GM23248 (cell line): ENCODE data around the gene MYRIP. TPM values are rescaled to one million over a fixed set of nuclear protein-coding genes. Genes with fewer than 3 reads are reported as not detected.

Experiments used
- DNase-seq: peaks from one replicate; pipeline ENCODE4 v3.0.0-alpha.2; 2015
- H2AFZ ChIP-seq: fragments of 200-600 bp; sonication (generic); 2 replicates; pipeline ENCODE4 v1.6.1; 2016; ENCODE audit warnings: antibody characterized with exemption
- H3F3A ChIP-seq: fragments of 200-600 bp; sonication (generic); 2 replicates; pipeline ENCODE4 v1.6.1; 2016; ENCODE audit warnings: mild to moderate bottlenecking, antibody characterized with exemption, mixed run types; ENCODE audit not compliant: insufficient read depth
- H3K27ac ChIP-seq: fragments of 200-600 bp; sonication (generic); 2 replicates; pipeline ENCODE4 v1.5.1; 2016; ENCODE audit warnings: mild to moderate bottlenecking
- H3K27me3 ChIP-seq: fragments of 200-600 bp; sonication (generic); replicated peaks from 2 replicates; pipeline ENCODE4 v1.6.1; 2016; ENCODE audit warnings: mild to moderate bottlenecking; ENCODE audit not compliant: insufficient read depth
- H3K36me3 ChIP-seq: fragments of 200-600 bp; sonication (generic); 2 replicates; pipeline ENCODE4 v1.6.1; 2016; ENCODE audit warnings: low read depth, mild to moderate bottlenecking
- H3K4me1 ChIP-seq: fragments of 200-600 bp; sonication (generic); 2 replicates; pipeline ENCODE4 v1.6.1; 2016; ENCODE audit warnings: mild to moderate bottlenecking; ENCODE audit not compliant: insufficient read depth
- H3K4me2 ChIP-seq: fragments of 200-600 bp; sonication (generic); one replicate; pipeline ENCODE4 v1.6.1; 2016; ENCODE audit warnings: mild to moderate bottlenecking; ENCODE audit not compliant: unreplicated experiment
- H3K4me3 ChIP-seq: fragments of 200-600 bp; sonication (generic); 2 replicates; pipeline ENCODE4 v1.5.1; 2016; ENCODE audit warnings: mild to moderate bottlenecking
- H3K79me2 ChIP-seq: fragments of 200-600 bp; sonication (generic); 2 replicates; pipeline ENCODE4 v1.6.1; 2016; ENCODE audit warnings: mild to moderate bottlenecking; ENCODE audit not compliant: insufficient read depth
- H3K9ac ChIP-seq: fragments of 200-600 bp; sonication (generic); 2 replicates; pipeline ENCODE4 v1.6.1; 2016; ENCODE audit warnings: mild to moderate bottlenecking
- H3K9me2 ChIP-seq: fragments of 200-600 bp; sonication (generic); 2 replicates; pipeline ENCODE4 v1.6.1; 2016; ENCODE audit warnings: mixed run types, mild to moderate bottlenecking, moderate library complexity; ENCODE audit not compliant: insufficient read depth
- H3K9me3 ChIP-seq: fragments of 200-600 bp; sonication (generic); one replicate; pipeline ENCODE4 v1.6.1; 2017; ENCODE audit warnings: low read depth
- H4K20me1 ChIP-seq: fragments of 200-600 bp; sonication (generic); 2 replicates; pipeline ENCODE4 v1.6.0; 2016; ENCODE audit not compliant: insufficient read depth
- EZH2 ChIP-seq: fragments of 200-600 bp; sonication (generic); IDR thresholded peaks from 2 replicates; pipeline ENCODE4 v1.6.1; 2018; ENCODE audit warnings: antibody characterized with exemption, mild to moderate bottlenecking; ENCODE audit not compliant: insufficient read depth, poor library complexity, severe bottlenecking
- EZH2phosphoT487 ChIP-seq: fragments of 200-600 bp; sonication (generic); IDR thresholded peaks from 2 replicates; pipeline ENCODE4 v1.6.1; 2018; ENCODE audit warnings: antibody characterized with exemption, moderate library complexity, mild to moderate bottlenecking, low read depth; ENCODE audit not compliant: insufficient read depth
- WGBS, 2 experiments: methylation state at CpG; one replicate each; pipeline ENCODE4 v1.1.6; 2015 to 2017; ENCODE audit warnings: low lambda C conversion rate in 2 of 2, low coverage in 1 of 2; ENCODE audit errors: missing lambda C conversion rate in 2 of 2; 5-methylcytosine and 5-hydroxymethylcytosine counted together
- in situ Hi-C: fragments of 300-500 bp; cut with MboI; formaldehyde crosslinking; loops from 2 replicates; pipeline ENCODE4 v1.15.0; 2020
- polyA plus RNA-seq: library from polyadenylated mRNA; unstranded; fragments of >200 nt; fragmentation: Nextera tagmentation; extraction: Ambion mirVana; gene quantifications from 2 replicates; pipeline ENCODE4 v1.2.1, GENCODE V29; 2016
- total RNA-seq: library from RNA; depleted of rRNA; stranded (reverse); fragments of >200 nt; shearing (Covaris generic); gene quantifications from 2 replicates; pipeline ENCODE4 v1.2.3, GENCODE V29; 2014

MYRIP gene
- total and polyA plus RNA-seq, 2 experiments from 2014 or later, result 0.11 to 0.32 TPM

DNA sequence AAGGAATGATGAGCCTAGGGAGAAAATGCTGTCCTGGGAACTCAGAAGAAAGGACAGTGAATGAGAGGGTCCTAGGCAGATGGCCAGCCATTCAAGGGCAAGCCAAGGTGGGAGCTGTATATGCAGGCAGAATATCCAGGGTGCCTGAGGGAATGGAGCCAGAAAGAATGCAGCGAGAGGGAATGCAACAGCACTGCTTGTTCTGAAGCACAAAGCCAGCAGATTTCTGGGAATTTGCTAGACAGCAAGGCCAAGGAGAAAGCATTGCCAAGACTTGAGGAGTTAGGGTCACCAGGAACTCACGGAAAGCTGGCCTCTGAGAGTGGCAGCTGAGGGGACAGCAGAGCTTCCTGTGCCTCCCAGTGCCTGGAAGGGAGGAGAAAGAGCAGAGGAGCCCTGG lies 200.6 kb downstream of the MYRIP start:
- Histone ChIP-seq H2AFZ (no peak overlapping the region), H3K4me1 (no peaks in the 10 kb centered on the region), H3K4me3 (no peak overlapping the region), H3K9me3 (no peaks in the 10 kb centered on the region), H3K9ac (no peak overlapping the region), H3K27ac (no peak overlapping the region), H3K79me2 (no peaks in the 10 kb centered on the region), H3K27me3 (peaks cover 22% of the 10 kb centered on the region; the same call in 1 of the 2 replicates), H3K4me2 (no peak overlapping the region), H3K9me2 (no peaks in the 10 kb centered on the region), H3K36me3 (no peaks in the 10 kb centered on the region), H3F3A (no peaks in the 10 kb centered on the region), H4K20me1 (no peaks in the 10 kb centered on the region)
- DNase-seq, result no peak
- 13 to 16% methylated on average over 2 of the region's 2 CpGs for WGBS, 2 experiments
- TF ChIP-seq EZH2 (no peak), EZH2phosphoT487 (no peak)
- in situ Hi-C loops, result no loop called here

- H2AFZ ChIP-seq, result no peak overlapping the region
- WGBS, 2 experiments, result 62 to 72% methylated on average over 3 of the region's 3 CpGs
- in situ Hi-C loops, result no loop called here
- no peaks in the 10 kb centered on the region for H3K9me3 ChIP-seq
- H3K27ac ChIP-seq, result no peak overlapping the region
- no peak for DNase-seq
- H3K4me1 ChIP-seq, result no peaks in the 10 kb centered on the region
- no peaks in the 10 kb centered on the region for H3K36me3 ChIP-seq
- TF ChIP-seq EZH2 (no peak), EZH2phosphoT487 (no peak)
- no peak overlapping the region for H3K4me3 ChIP-seq
- no peak overlapping the region for H3K9ac ChIP-seq
- no peaks in the 10 kb centered on the region for H3K79me2 ChIP-seq
- no peak overlapping the region for H3K4me2 ChIP-seq
- peaks cover 19% of the 10 kb centered on the region; the same call in 1 of the 2 replicates for H3K27me3 ChIP-seq
- no peaks in the 10 kb centered on the region for H4K20me1 ChIP-seq
- H3K9me2 ChIP-seq, result no peaks in the 10 kb centered on the region
- H3F3A ChIP-seq, result no peaks in the 10 kb centered on the region
Observed at GRCh38 chr3:40012381-40012780, 203.0 kb downstream of the MYRIP start.

DNA sequence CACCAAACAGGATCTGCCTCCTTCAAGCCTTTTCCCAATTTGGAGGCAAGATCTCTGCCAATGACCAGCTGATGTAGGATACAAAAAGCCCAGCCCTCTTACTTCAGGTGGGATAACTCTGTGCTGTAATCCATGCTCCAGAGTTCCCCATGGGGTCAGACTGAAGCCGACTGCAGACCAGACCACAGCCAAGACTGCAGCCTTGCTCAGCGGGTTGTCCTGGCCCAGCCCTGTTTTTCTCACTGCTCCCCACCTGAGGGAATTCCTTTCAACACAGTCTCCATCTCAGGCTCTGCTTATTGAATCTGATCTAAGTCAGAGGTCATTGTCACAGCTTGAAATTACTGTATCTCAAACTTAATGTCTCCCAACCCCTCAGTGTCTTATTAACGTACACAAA lies 207.0 kb downstream of the MYRIP start:
- Histone ChIP-seq H2AFZ (no peak overlapping the region), H3K4me3 (no peak overlapping the region), H3K36me3 (no peaks in the 10 kb centered on the region), H3K9ac (no peak overlapping the region), H3K4me1 (no peaks in the 10 kb centered on the region), H3K9me3 (no peaks in the 10 kb centered on the region), H3K27ac (no peak overlapping the region), H3F3A (no peaks in the 10 kb centered on the region), H3K79me2 (no peaks in the 10 kb centered on the region), H3K9me2 (0 out of 2 replicates have a peak, but pooled peaks cover 3% of the 10 kb centered on the region), H4K20me1 (no peaks in the 10 kb centered on the region), H3K4me2 (no peak overlapping the region), H3K27me3 (peaks cover 19% of the 10 kb centered on the region; the same call in 1 of the 2 replicates)
- 62 to 65% methylated on average over 3 of the region's 3 CpGs for WGBS, 2 experiments
- TF ChIP-seq EZH2 (no peak), EZH2phosphoT487 (no peak)
- in situ Hi-C loops, result no loop called here
- no peak for DNase-seq

DNA sequence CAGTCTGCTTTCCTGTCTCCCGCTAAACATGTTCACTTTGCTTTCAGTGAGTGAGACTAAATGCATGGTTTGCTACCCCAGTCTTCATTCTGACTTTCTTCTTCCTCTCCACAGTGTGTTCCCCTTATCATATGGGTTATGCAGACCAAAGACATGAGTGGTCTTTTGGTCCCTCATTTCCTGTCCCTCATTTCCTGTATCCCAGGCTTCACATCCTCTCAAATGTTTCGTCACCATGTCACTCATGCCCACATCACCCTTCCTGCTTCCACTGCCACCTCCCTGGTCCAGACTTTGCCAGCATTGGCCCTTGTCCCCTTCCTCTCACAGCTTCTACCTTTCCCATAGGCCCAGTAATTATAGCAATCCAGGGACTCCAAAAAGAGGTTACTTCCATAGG lies 209.0 kb downstream of the MYRIP start:
- Histone ChIP-seq H3K4me1 (no peaks in the 10 kb centered on the region), H2AFZ (no peak overlapping the region), H4K20me1 (no peaks in the 10 kb centered on the region), H3F3A (no peaks in the 10 kb centered on the region), H3K79me2 (no peaks in the 10 kb centered on the region), H3K27ac (no peak overlapping the region), H3K4me2 (no peak overlapping the region), H3K4me3 (no peak overlapping the region), H3K27me3 (peaks cover 33% of the 10 kb centered on the region; the same call in 1 of the 2 replicates), H3K9me2 (0 out of 2 replicates have a peak, but pooled peaks cover 3% of the 10 kb centered on the region), H3K9ac (no peak overlapping the region), H3K36me3 (no peaks in the 10 kb centered on the region), H3K9me3 (no peaks in the 10 kb centered on the region)
- 80 to 92% methylated on average over 2 of the region's 2 CpGs for WGBS, 2 experiments
- TF ChIP-seq EZH2, result no peak
- no peak for TF ChIP-seq EZH2phosphoT487
- DNase-seq, result no peak
- in situ Hi-C loops, result no loop called here

GRCh38 chr3:40019376-40019775 lies 210.0 kb downstream of the MYRIP start:
- H3K4me3 ChIP-seq, result no peak overlapping the region
- H3K9me2 ChIP-seq, result 0 out of 2 replicates have a peak, but pooled peaks cover 3% of the 10 kb centered on the region
- H4K20me1 ChIP-seq, result no peaks in the 10 kb centered on the region
- H3K9ac ChIP-seq, result no peak overlapping the region
- no peaks in the 10 kb centered on the region for H3K4me1 ChIP-seq
- TF ChIP-seq EZH2phosphoT487 (no peak), EZH2 (no peak)
- no peak overlapping the region for H3K27ac ChIP-seq
- in situ Hi-C loops, result no loop called here
- peaks cover 35% of the 10 kb centered on the region; the same call in 1 of the 2 replicates for H3K27me3 ChIP-seq
- WGBS, 2 experiments, result 60 to 75% methylated on average over 3 of the region's 3 CpGs
- no peaks in the 10 kb centered on the region for H3K79me2 ChIP-seq
- no peak for DNase-seq
- H3K4me2 ChIP-seq, result no peak overlapping the region
- H2AFZ ChIP-seq, result no peak overlapping the region
- H3F3A ChIP-seq, result no peaks in the 10 kb centered on the region
- H3K9me3 ChIP-seq, result no peaks in the 10 kb centered on the region
- H3K36me3 ChIP-seq, result no peaks in the 10 kb centered on the region
